T-helper 2 cell treated with Interferon-gamma antibody and Interleukin-4, amounts not matched to agents 100 ng/mL and 5 ng/mL, for 36 hours (primary cell): ENCODE measurements around the gene GRIK4. TPM values are rescaled to one million over a fixed set of nuclear protein-coding genes. Genes with fewer than 3 reads are reported as not detected.

Source experiments
- intact Hi-C: fragments of 100-400 bp; cut with micrococcal nuclease; formaldehyde crosslinking; loops from one replicate; pipeline ENCODE4 v1.15.1; 2023
- total RNA-seq: library from RNA; stranded (reverse); gene quantifications from 2 replicates; pipeline ENCODE4 v1.2.3, GENCODE V29; 2022

GRIK4 gene
- total RNA-seq, 1 donor from 2014 or later = not detected

DNA sequence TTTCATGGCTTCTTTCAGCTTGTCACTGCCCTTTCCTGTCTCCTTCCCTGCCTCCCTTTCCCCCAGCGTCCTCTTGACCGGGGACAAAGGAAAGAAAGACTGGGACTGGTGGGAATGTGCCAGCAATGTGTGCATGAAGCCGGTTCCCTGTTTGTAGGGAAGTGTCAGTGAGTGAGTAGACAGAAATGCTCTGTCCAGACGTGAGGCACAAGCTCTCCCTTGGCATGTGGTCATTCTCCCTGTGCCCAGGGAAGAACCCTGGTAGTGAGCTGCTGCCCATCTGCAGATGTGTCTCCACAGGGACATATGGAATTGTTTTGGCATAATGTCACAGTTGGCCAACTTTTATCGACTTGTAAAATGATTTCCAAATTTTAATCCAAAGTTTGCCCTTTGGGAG is 426.0 kb downstream of the GRIK4 start:
- intact Hi-C loops = no loop called here

- intact Hi-C loops = no loop called here
Observed at GRCh38 chr11:120938260-120938659, 426.7 kb downstream of the GRIK4 start.

- intact Hi-C loops = no loop called here
Observed at GRCh38 chr11:120940160-120940848, 428.8 kb downstream of the GRIK4 start.

- intact Hi-C loops = no loop called here
Observed at GRCh38 chr11:120941000-120941399, 429.5 kb downstream of the GRIK4 start.

DNA sequence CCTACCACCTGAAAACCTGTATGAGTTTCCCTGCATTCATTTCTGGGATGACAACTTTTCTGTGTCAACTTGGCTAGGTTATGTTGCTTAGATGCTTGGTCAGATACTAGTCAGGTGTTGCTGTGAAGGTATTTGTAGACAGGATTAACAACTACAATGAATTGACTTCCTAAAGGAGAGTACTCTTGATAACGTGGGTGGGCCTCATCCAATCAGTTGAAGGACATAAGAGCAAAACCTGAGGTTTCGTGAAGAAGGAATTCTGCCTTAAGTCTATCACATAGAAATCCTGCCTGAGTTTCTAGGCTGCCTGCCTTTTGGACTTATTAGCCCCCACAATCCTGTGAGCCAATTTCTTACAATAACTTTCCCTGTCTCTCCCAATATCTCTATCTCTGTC is 431.2 kb downstream of the GRIK4 start:
- intact Hi-C loops = no loop called here

GRCh38 chr11:120945042-120945441 is 433.5 kb downstream of the GRIK4 start:
- intact Hi-C loops = no loop called here

DNA sequence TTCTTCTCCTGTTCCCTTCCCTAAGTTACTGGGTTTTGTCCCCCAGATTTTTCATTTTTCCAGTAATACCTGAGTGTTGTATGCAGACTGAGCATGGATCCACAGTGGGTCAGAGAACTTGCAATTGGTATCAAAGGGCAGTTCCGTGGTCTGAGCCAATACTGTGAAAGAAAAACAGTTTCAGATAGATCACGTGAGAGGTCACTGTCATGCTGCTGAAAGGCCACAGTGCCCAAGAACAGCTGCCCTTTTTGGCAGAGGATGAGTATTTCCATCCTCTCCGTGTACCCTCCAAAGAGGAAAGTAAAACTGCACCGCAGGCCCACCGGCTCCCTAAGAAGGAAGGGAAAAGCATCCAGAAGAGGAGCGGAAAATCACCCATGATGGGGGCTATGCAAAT is 439.3 kb downstream of the GRIK4 start:
- intact Hi-C loops = no loop called here

GRCh38 chr11:120952461-120953434 is 441.2 kb downstream of the GRIK4 start:
- intact Hi-C loops = loop anchor here (2.0 kb wide), 1 partner anchor 442 kb away; the partner anchor contains the start of gene GRIK4

DNA sequence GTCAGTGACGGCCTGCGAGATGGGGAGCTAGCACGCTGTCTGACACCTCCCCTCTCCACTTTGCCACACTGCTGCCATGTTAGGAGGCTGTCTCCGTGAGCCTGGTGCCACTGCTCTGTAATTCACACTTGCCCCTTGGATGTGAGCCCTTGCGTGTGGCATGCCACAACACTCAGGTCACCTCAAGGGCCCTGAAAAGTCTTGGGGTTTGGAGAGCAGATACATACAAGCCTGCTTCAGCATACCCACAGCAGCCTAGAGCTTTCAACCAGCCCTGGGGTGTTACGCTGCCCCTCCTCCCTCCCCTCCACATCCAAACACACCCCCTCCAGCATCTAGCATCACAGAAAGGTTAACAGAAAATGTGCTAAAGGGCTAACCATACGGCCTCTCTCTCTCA is 442.8 kb downstream of the GRIK4 start:
- intact Hi-C loops = no loop called here

DNA sequence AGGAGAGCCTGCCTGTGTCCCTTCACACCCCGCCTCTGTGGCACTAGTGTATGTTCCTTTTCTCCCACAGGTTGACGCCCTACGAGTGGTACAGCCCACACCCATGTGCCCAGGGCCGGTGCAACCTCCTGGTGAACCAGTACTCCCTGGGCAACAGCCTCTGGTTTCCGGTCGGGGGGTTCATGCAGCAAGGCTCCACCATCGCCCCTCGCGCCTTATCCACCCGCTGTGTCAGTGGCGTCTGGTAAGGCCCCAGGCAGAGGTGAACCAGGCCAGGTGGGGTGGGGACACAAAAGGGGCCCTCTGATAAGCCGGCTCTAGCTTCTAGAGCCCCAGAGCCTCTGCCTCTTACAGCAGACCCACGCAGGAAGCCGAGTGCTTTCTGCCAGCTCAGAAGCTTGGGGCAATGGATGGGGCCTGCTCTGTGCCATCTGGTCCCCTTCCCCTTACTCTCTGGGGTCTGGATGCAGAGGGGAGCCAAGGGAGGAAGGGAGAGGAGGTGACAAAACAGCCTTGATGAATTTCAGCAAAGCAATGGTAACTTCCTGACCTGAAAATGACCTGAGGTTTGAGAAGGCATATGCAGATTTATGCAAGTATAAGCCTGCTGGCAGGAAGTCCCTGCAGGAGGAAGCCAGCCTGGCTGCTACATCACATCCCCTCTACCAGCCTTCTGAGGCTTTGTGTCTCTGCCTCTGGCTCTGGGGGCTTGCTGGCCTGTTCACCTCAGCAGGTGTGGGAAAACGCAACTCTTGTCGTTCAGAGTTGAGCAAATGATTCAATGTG is 445.4 kb downstream of the GRIK4 start:
- intact Hi-C loops = no loop called here

GRCh38 chr11:120958185-120958584 is 446.6 kb downstream of the GRIK4 start:
- intact Hi-C loops = no loop called here

- intact Hi-C loops = no loop called here
Observed at GRCh38 chr11:120959189-120959588, 447.6 kb downstream of the GRIK4 start.

GRCh38 chr11:120964857-120965256 is 453.3 kb downstream of the GRIK4 start:
- intact Hi-C loops = no loop called here

DNA sequence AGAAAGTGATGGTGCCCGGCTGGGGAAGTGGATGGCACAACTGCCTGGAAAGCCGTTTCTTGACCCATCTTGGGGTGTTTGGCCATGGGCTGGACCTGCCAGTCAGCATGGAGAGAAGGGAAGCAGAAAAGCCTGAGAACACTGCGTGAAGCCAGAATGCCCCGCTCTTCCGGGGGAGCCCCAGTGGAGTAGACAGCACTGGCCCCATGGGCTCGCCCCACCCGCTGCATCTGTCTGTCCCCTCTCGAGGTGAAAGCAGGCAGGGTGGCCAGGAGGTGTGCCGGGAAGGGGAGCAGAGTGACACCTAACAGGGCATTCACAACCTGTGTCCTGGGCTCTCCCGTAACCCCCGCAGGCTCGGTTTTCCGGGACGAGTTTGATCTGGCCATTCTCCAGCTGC is 455.3 kb downstream of the GRIK4 start:
- intact Hi-C loops = no loop called here

DNA sequence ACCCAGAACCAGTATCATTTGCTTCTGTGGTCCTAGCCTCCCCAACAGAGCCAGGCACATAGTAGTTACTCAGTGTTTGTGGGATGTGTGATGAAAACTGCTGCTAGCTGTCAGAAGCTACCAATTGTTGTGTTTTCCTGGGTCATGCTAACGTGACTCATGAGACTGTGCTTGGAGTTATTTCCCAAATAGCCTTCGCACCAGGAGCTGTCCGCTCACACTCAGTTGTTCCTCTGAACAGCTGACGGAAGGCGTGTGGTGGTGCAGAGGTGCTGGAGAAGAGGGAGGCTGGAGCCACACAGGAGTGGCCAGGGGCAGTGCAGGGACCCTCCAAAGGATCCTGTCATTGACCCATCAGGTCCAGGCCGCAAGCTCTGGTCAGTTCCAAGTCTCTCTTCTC is 458.4 kb downstream of the GRIK4 start:
- intact Hi-C loops = no loop called here

DNA sequence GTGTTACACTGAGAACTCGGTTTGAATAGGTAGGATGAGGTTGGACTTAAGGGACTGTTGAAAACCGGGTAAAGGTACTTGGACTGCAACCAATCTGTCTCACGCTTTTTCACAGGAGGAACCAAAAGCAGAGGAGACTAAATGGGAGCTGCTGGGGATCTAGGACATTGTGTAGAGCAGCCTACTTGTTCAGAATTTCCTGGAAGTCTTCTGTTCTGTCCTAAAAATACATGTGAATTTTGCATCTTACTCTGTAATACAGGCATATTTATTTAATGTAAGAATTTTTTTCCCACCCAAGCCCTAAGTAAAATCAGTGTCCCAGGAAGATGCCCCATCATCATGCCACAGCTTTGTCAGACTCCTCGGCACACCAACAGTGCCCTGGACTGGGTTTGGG is 460.3 kb downstream of the GRIK4 start:
- intact Hi-C loops = no loop called here

GRCh38 chr11:120972621-120973020 is 461.1 kb downstream of the GRIK4 start:
- intact Hi-C loops = no loop called here

- intact Hi-C loops = no loop called here
Observed at GRCh38 chr11:120973501-120973900, 462.0 kb downstream of the GRIK4 start.

DNA sequence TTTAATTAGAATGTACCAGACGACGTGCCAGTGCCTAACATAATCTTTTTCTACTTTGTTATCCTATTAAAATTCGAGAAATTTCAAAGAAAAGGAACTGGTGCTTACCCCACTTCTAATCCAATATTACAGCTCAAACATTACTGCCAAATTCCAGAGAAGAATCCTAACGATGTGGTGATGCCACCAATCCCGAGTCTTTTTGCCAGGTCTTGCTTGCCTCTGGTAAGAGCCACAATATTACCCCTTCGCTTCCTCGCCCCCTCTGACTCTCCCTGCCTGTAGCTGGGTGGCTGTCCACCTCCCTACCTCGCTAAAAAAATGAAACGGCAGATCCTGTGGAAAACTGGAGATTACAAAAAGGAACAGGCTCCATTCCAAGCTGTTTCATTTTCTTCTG is 462.9 kb downstream of the GRIK4 start:
- intact Hi-C loops = no loop called here

DNA sequence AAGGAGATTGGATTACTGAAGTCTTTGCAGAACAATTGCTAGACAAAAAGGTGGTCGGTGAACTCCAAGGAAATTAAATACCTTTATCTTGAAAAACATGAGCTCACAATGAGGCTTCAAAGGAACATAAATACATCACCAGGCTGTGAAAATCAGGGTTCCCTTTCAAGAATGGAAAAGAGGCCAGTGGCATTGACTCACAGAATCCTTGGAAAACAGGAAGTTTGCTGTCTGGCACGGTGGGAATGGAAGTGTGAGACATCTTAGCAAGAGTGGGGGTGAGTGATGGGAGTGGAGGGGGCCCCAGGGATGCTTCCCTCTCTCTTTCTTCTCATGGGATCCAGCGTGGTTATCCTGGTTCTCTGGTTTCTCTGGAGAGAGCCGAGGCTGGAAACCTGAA is 463.4 kb downstream of the GRIK4 start:
- intact Hi-C loops = no loop called here

DNA sequence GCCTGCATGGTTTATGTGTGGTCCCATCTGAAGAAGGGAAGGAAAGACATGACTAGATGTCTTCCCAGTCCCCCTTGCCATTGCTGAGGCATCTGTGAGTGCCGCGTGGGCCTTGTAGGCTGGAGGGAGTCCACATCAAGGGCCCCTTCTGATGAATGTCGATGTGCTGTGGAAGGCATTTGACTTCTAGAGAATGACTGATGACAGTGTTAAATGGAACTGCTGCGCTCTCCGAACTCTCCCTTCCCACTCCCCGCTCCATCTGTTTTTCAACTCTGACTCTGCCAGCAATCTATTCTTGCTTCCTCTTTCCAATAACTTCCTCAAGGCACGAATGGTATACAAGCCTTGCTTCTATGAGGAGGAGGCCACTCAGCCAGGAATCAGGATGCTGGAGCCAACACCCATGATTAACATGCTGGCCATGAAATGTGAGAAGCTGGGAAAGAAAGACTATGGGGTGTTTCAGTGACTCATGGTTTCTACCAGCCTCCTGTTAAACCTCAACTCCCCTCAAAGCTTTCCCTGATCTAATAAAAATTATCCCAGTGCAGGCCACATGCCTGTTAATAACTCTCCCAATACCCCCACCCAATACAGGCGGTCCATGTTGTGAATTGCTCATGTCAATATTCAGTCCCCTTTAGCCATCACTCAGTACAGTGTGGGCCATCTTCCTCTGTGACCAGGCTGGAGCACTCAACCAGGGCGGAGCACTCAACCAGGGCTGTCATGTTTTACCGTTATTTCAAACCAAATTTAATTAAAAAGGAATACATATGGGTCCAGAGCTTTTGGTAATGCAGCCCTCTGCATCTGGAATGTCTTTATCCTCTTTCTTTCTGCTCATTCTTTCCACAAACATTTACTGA is 466.0 kb downstream of the GRIK4 start:
- intact Hi-C loops = no loop called here
